Lower leg skin (tissue), 3 donors: ENCODE data around the gene CTBP1.

Experiments used
- CTCF ChIP-seq, 3 donors: fragments of 450-650 bp; IDR thresholded peaks; one replicate each; pipeline ENCODE4 v1.5.1; 2016; ENCODE audit warnings: antibody characterized with exemption in 3 of 3, mild to moderate bottlenecking in 3 of 3, moderate library complexity in 2 of 3
- POLR2A ChIP-seq, 2 donors: fragments of 450-650 bp; IDR thresholded peaks; one replicate each; pipeline ENCODE4 v1.6.1; 2016 to 2017; ENCODE audit warnings: antibody characterized with exemption in 2 of 2, mild to moderate bottlenecking in 1 of 2, moderate library complexity in 1 of 2

DNA sequence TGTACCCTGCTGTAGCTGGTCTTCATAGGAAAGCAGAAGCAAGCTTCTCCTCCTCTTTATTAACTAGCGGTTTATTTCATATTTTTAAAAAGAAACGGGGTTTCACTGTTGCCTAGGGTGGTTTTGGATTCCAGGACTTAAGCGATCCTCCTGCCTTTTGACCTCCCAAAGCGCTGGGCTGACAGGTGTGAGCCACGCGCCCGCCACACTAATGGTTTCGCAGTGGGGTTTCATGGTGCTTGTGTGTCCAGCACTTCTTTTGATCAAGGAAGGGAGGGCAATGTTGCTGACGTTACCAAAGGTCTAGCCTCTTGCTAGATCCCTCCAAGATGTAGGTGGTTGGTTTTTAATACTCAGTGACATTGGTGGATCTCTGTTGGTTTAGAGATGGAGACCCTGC lies 42.2 kb upstream of the CTBP1 start:
- TF ChIP-seq POLR2A (IDR thresholded peaks at IDR 0.05) (no peak), CTCF (IDR thresholded peaks at IDR 0.05) (no peak)
